Pancreas (tissue), 10 donors: ENCODE data around the gene FARS2. TPM values are rescaled to one million over a fixed set of nuclear protein-coding genes. Genes with fewer than 3 reads are reported as not detected.

Source experiments
- ATAC-seq, 4 donors: fragments of 200-7000 bp; cut with Tn5 transposase; one replicate each; pipeline versions ENCODE4 v1.8.0 to v1.9.1; 2020; ENCODE audit warnings: mild to moderate bottlenecking in 4 of 4, moderate library complexity in 4 of 4
- DNase-seq, 6 donors: peaks; one replicate each; pipeline ENCODE4 v3.0.0-alpha.2; 2020
- FAIRE-seq: peaks from 2 replicates; lab custom pipeline; 2012; peaks lifted over from hg19 to GRCh38; lab: Jason Lieb, UNC
- H3K27ac ChIP-seq, 4 donors: fragments of 200-600 bp; sonication (generic); 1 replicate in 3 of 4; 2 replicates in 1 of 4; pipeline versions ENCODE4 v1.5.0 to v1.8.0; 2020
- H3K27me3 ChIP-seq, 4 donors: fragments of 200-600 bp; one replicate each; pipeline ENCODE4 v1.8.0; 2021
- H3K36me3 ChIP-seq, 3 donors: fragments of 200-600 bp; sonication (generic) in 1 of 3; one replicate each; pipeline versions ENCODE4 v1.5.0 to v1.8.0; 2020 to 2021
- H3K4me1 ChIP-seq, 3 donors: fragments of 200-600 bp; one replicate each; pipeline ENCODE4 v1.8.0; 2021
- H3K4me3 ChIP-seq, 4 donors: fragments of 200-600 bp; sonication (generic) in 2 of 4; one replicate each; pipeline versions ENCODE4 v1.5.0 to v1.8.0; 2020 to 2021
- H3K9me3 ChIP-seq, 4 donors: fragments of 200-600 bp; one replicate each; pipeline ENCODE4 v1.8.0; 2021
- WGBS, 2 donors: extraction: QIAGEN DNeasy Blood & Tissue Kit; methylation state at CpG; one replicate each; pipeline ENCODE4 v1.1.7; 2013; 5-methylcytosine and 5-hydroxymethylcytosine counted together
- intact Hi-C, 3 donors: fragments of 100-400 bp; cut with DNase I; formaldehyde crosslinking; loops; one replicate each; pipeline versions ENCODE4 v1.11.1 to v1.14.2; 2022
- polyA plus RNA-seq, 2 donors: library from polyadenylated mRNA; stranded (reverse); fragments of 200-250 nt; gene quantifications; one replicate each; pipeline ENCODE4 v1.2.3, GENCODE V29; 2013
- total RNA-seq, 6 donors: library from RNA; stranded (reverse); fragmentation: NEBNext Ultra II Directional in 4 of 6; extraction: Animal tissue kit (Norgen Biotek cat#: 25700) in 4 of 6; gene quantifications; one replicate each; pipeline versions ENCODE4 v1.2.1 to v1.2.4, GENCODE V29; 2021 to 2023
- TF ChIP-seq, protein P1 (sequence below), 4 donors: fragments of 200-600 bp; sonication (generic) in 3 of 4; IDR thresholded peaks; one replicate each; pipeline versions ENCODE4 v1.5.0 to v1.8.0; 2021; ENCODE audit warnings: antibody characterized with exemption in 4 of 4
- donor health status: healthy with polysubstance abuse.
- donor health status: DM: no; HTN: no; CAD: no; lungs with moderate emphysema.
- donor health status: DM: no; HTN: no; CAD: no.
- donor health status: control.
- donor health status: control.
- donor health status: Bipolar disorder and iron deficiency.
- donor health status: DM: yes; HTN: yes; CAD: no.
- donor health status: DM: no; HTN: no; CAD: no.
- donor health status: DM: no; HTN: no; CAD: no.
- donor health status: DM: yes; HTN: yes; CAD: no.

FARS2 gene
- total and polyA plus RNA-seq, 8 donors, result 4.1 to 10.3 (median 7.5) TPM

DNA sequence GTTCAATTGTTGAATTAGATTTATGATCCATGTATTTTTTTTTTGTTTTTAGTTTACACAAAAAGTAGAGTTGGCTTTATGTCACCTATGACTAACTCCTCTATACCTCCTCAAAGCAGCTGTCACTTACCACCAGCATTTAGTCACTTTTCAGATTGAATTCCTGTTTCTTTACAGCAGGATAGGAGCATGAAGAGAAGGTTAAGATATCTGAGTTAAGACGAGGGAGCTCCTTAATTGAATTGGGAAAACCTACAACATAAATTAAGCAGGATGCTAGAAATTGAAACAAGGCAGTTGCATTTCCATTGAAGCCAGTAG is 237.2 kb downstream of the FARS2 start:
- ATAC-seq (no peak), FAIRE-seq (no peak), DNase-seq (no peak)
- Histone ChIP-seq H3K27ac (no peak overlapping the region), H3K27me3 (no peaks in the 10 kb centered on the region), H3K4me1 (no peaks in the 10 kb centered on the region), H3K9me3 (no peaks in the 10 kb centered on the region), H3K4me3 (no peak overlapping the region), H3K36me3 (no peaks in the 10 kb centered on the region)
- TF ChIP-seq, protein P1, sequence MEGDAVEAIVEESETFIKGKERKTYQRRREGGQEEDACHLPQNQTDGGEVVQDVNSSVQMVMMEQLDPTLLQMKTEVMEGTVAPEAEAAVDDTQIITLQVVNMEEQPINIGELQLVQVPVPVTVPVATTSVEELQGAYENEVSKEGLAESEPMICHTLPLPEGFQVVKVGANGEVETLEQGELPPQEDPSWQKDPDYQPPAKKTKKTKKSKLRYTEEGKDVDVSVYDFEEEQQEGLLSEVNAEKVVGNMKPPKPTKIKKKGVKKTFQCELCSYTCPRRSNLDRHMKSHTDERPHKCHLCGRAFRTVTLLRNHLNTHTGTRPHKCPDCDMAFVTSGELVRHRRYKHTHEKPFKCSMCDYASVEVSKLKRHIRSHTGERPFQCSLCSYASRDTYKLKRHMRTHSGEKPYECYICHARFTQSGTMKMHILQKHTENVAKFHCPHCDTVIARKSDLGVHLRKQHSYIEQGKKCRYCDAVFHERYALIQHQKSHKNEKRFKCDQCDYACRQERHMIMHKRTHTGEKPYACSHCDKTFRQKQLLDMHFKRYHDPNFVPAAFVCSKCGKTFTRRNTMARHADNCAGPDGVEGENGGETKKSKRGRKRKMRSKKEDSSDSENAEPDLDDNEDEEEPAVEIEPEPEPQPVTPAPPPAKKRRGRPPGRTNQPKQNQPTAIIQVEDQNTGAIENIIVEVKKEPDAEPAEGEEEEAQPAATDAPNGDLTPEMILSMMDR (IDR thresholded peaks at IDR 0.05), result no peak
- WGBS, 2 donors, result 86 to 93% methylated on average over 1 of the region's 1 CpG
- intact Hi-C loops, result no loop called here

DNA sequence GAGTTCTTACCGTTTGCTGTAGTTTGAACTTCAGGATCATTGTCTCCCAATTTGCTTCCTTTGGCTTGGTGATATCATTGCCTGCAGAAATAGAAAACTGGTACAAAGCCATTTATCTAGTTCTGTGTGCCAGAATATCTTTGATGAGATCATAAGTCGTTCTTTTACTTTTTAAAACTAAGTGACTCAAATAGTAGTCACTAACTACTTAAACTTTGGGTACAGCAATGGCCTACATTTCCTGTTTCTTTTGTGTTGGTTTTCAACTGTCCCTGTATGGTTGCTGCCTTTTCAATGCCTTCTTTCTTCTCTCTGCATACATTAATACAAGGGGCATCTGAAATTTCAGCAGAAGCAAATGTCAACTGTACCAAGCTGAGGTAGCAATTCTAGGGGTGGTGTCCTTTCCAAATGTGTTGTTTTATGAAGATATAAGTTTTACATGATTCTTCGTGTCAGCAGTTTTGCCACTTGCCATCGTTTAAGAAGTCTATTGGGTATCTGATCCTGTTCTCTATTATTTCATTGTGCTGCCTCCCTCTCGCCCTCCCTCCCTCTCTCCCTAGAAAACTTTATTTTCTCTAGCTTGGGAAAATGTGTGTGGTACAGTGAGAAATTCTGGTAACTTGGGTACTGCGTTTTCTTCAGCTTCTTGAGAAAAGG is 238.5 kb downstream of the FARS2 start:
- FAIRE-seq (no peak), DNase-seq (no peak), ATAC-seq (no peak)
- intact Hi-C loops, result no loop called here
- WGBS, 2 donors, result 82 to 86% methylated on average over 6 of the region's 6 CpGs
- H3K27me3 ChIP-seq, result no peaks in the 10 kb centered on the region
- H3K4me3 ChIP-seq, result no peak overlapping the region
- no peak overlapping the region for H3K27ac ChIP-seq
- H3K4me1 ChIP-seq, result no peaks in the 10 kb centered on the region
- H3K36me3 ChIP-seq, result no peaks in the 10 kb centered on the region
- no peaks in the 10 kb centered on the region for H3K9me3 ChIP-seq
- TF ChIP-seq, protein P1 (IDR thresholded peaks at IDR 0.05), result no peak

DNA sequence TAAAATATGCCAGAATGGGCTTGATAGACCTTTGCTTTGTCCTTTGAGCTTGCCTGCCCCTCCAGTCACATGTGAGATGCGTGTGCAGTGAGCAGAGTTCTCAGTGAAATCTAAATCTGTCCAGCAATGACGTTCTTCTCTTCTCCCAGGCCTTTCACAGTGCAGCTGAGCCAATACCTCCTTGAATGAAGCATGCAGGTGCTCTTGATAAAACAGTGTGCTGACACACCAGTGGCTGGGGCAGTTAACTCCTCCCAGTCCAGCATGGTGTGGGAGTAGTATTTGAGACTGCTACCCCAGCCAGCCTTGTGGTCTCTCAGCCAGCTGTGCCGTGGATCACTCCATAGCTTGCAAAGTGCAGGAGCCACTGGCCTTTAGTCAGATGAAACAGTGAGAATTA is 240.5 kb downstream of the FARS2 start:
- H3K4me3 ChIP-seq, result no peak overlapping the region
- DNase-seq (peak in 2 of 6 donors; percentile 13 to 20), FAIRE-seq (no peak), ATAC-seq (peak in 3 of 4 donors; percentile 66 to 85 (median 70))
- no peaks in the 10 kb centered on the region for H3K27me3 ChIP-seq
- no peaks in the 10 kb centered on the region for H3K4me1 ChIP-seq
- no peaks in the 10 kb centered on the region for H3K9me3 ChIP-seq
- intact Hi-C loops, result no loop called here
- TF ChIP-seq, protein P1 (IDR thresholded peaks at IDR 0.05), result no peak
- no peaks in the 10 kb centered on the region for H3K36me3 ChIP-seq
- no peak overlapping the region for H3K27ac ChIP-seq
- 48 to 61% methylated on average over 3 of the region's 3 CpGs for WGBS, 2 donors

DNA sequence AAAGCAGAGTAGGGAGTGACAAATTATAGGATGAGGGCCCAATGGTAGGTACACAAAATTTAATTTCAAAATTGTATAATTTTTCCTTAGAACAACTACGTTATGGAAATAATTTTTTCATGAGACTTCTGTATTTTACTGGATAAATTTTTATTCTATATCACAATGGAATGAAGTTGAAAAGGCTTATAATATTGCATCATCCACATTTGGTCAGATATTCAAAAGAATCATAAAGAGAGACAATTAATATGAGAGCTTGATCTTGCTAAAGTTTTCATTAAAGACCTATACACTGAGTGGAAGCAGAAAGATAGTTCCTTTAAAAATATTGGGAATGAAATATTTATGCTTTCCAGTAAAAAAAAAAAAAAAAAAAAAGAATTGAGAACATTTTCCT is 242.8 kb downstream of the FARS2 start:
- Histone ChIP-seq H3K27me3 (no peaks in the 10 kb centered on the region), H3K4me3 (no peak overlapping the region), H3K9me3 (no peaks in the 10 kb centered on the region), H3K36me3 (no peaks in the 10 kb centered on the region), H3K4me1 (no peaks in the 10 kb centered on the region), H3K27ac (no peak overlapping the region)
- 96 to 100% methylated on average over 1 of the region's 1 CpG for WGBS, 2 donors
- no peak for DNase-seq
- FAIRE-seq, result no peak
- intact Hi-C loops, result no loop called here
- TF ChIP-seq, protein P1 (IDR thresholded peaks at IDR 0.05), result no peak
- ATAC-seq, result no peak

DNA sequence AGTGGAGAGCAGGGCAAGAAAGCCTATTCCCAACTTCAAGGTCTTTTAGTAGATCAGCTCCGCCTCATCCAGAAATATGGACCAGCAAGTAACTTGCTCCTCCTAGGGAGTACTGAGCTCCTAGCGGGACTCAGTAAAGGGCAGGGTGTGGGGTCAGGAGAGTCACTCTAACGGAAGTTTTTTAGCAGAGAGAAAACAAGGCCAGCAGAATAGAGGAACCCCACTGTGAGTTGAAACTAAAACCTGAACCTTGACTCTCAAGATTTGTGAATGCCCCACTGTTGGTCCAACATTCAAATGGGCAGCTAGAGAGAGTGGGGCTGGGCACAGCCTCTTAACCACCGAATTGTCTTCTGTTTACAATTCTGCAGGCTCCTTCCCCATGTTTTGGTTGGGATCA is 244.8 kb downstream of the FARS2 start:
- FAIRE-seq, result no peak
- ATAC-seq, result no peak
- no peak for DNase-seq
- H3K9me3 ChIP-seq, result no peaks in the 10 kb centered on the region
- WGBS, 2 donors, result 87 to 92% methylated on average over 4 of the region's 4 CpGs
- H3K4me3 ChIP-seq, result no peak overlapping the region
- intact Hi-C loops, result no loop called here
- H3K36me3 ChIP-seq, result no peaks in the 10 kb centered on the region
- no peak overlapping the region for H3K27ac ChIP-seq
- TF ChIP-seq, protein P1 (IDR thresholded peaks at IDR 0.05), result no peak
- no peaks in the 10 kb centered on the region for H3K4me1 ChIP-seq
- no peaks in the 10 kb centered on the region for H3K27me3 ChIP-seq
